Mesenchymal stem cell (in vitro differentiated cells and primary cell): ENCODE data around the gene NOC2L.

Source experiments
- DNase-seq: peaks from one replicate; pipeline ENCODE4 v3.0.0-alpha.2; 2013
- H2AFZ ChIP-seq: one replicate; pipeline ENCODE4 v1.6.1; 2013; ENCODE audit warnings: low read depth, mild to moderate bottlenecking, control low read depth, inconsistent platforms, low read length, moderate library complexity
- H2AK5ac ChIP-seq: 2 replicates; pipeline ENCODE4 v1.6.1; 2013; ENCODE audit warnings: low read length, moderate library complexity, mild to moderate bottlenecking, inconsistent platforms; ENCODE audit not compliant: severe bottlenecking
- H2BK120ac ChIP-seq: one replicate; pipeline ENCODE4 v1.6.1; 2013; ENCODE audit warnings: low read depth, mild to moderate bottlenecking, inconsistent platforms, low read length, moderate library complexity
- H2BK12ac ChIP-seq, 2 experiments: one replicate each; pipeline ENCODE4 v1.6.1; 2013; ENCODE audit warnings: inconsistent platforms in 2 of 2, low read length in 2 of 2, mild to moderate bottlenecking in 2 of 2, moderate library complexity in 2 of 2, control low read depth in 1 of 2
- H2BK15ac ChIP-seq: one replicate; pipeline ENCODE4 v1.6.1; 2013; ENCODE audit warnings: mild to moderate bottlenecking, low read depth, inconsistent platforms; ENCODE audit not compliant: poor library complexity, severe bottlenecking
- H2BK5ac ChIP-seq: 2 replicates; pipeline ENCODE4 v1.6.1; 2013; ENCODE audit warnings: low read depth, mild to moderate bottlenecking, low read length, control low read depth, inconsistent platforms; ENCODE audit not compliant: poor library complexity, severe bottlenecking
- H3K14ac ChIP-seq, 2 experiments: one replicate each; pipeline ENCODE4 v1.6.1; 2013; ENCODE audit warnings: inconsistent platforms in 2 of 2, low read length in 2 of 2, control low read depth in 1 of 2, mild to moderate bottlenecking in 1 of 2, moderate library complexity in 1 of 2
- H3K18ac ChIP-seq, 2 experiments: one replicate each; pipeline ENCODE4 v1.6.1; 2013; ENCODE audit warnings: inconsistent platforms in 2 of 2, low read length in 2 of 2, control low read depth in 1 of 2, low read depth in 1 of 2, mild to moderate bottlenecking in 1 of 2
- H3K23ac ChIP-seq, 2 experiments: one replicate each; pipeline ENCODE4 v1.6.1; 2013; ENCODE audit warnings: inconsistent platforms in 2 of 2, low read length in 2 of 2, mild to moderate bottlenecking in 2 of 2, moderate library complexity in 2 of 2, control low read depth in 1 of 2
- H3K27ac ChIP-seq: 2 replicates; pipeline ENCODE4 v1.5.1; 2013; ENCODE audit warnings: mild to moderate bottlenecking, moderate library complexity, low read length, control low read depth, inconsistent platforms; ENCODE audit not compliant: poor library complexity, severe bottlenecking
- H3K27me3 ChIP-seq, 2 experiments: 2 replicates each; pipeline versions ENCODE4 v1.6.1 to v1.7.0; 2013; ENCODE audit warnings: low read length in 2 of 2, mild to moderate bottlenecking in 2 of 2, moderate library complexity in 2 of 2, control low read depth in 1 of 2, inconsistent platforms in 1 of 2; ENCODE audit not compliant: control insufficient read depth in 1 of 2, insufficient read depth in 1 of 2
- H3K36me3 ChIP-seq, 2 experiments: 2 replicates each; pipeline versions ENCODE4 v1.6.1 to v1.7.0; 2013; ENCODE audit warnings: low read length in 2 of 2, control low read depth in 1 of 2, inconsistent platforms in 1 of 2, low read depth in 1 of 2, mild to moderate bottlenecking in 1 of 2; ENCODE audit not compliant: insufficient read depth in 2 of 2, control insufficient read depth in 1 of 2
- H3K4ac ChIP-seq, 2 experiments: one replicate each; pipeline ENCODE4 v1.6.1; 2013; ENCODE audit warnings: inconsistent platforms in 2 of 2, low read length in 2 of 2, mild to moderate bottlenecking in 2 of 2, moderate library complexity in 2 of 2, control low read depth in 1 of 2, low read depth in 1 of 2
- H3K4me1 ChIP-seq: 2 replicates; pipeline ENCODE4 v1.6.1; 2013; ENCODE audit warnings: low read depth, low read length, control low read depth; ENCODE audit not compliant: control insufficient read depth, insufficient read depth
- H3K4me2 ChIP-seq: 2 replicates; pipeline ENCODE4 v1.6.1; 2013; ENCODE audit warnings: low read length, mild to moderate bottlenecking, inconsistent platforms; ENCODE audit not compliant: poor library complexity, severe bottlenecking
- H3K4me3 ChIP-seq, 2 experiments: 2 replicates each; pipeline versions ENCODE4 v1.5.1 to v1.7.0; 2013; ENCODE audit warnings: low read length in 2 of 2, mild to moderate bottlenecking in 2 of 2, control low read depth in 1 of 2, low read depth in 1 of 2; ENCODE audit not compliant: insufficient read depth in 1 of 2
- H3K79me1 ChIP-seq: replicated peaks from 2 replicates; pipeline ENCODE4 v1.6.1; 2013; ENCODE audit warnings: mild to moderate bottlenecking, control low read depth, low read length, inconsistent platforms; ENCODE audit not compliant: poor library complexity, severe bottlenecking
- H3K9ac ChIP-seq: 2 replicates; pipeline ENCODE4 v1.7.0; 2013; ENCODE audit warnings: mild to moderate bottlenecking, low read length, moderate library complexity
- H3K9me3 ChIP-seq: 2 replicates; pipeline ENCODE4 v1.7.0; 2013; ENCODE audit warnings: mild to moderate bottlenecking, low read length; ENCODE audit not compliant: control insufficient read depth
- H4K8ac ChIP-seq: one replicate; pipeline ENCODE4 v1.6.1; 2013; ENCODE audit warnings: inconsistent platforms, mild to moderate bottlenecking, low read length, moderate library complexity
- H4K91ac ChIP-seq: one replicate; pipeline ENCODE4 v1.6.1; 2013; ENCODE audit warnings: mild to moderate bottlenecking, low read length, inconsistent platforms
- WGBS: methylation state at CpG from one replicate; pipeline ENCODE4 v1.1.7; 2013; ENCODE audit warnings: mixed read lengths; 5-methylcytosine and 5-hydroxymethylcytosine counted together

NOC2L gene

DNA sequence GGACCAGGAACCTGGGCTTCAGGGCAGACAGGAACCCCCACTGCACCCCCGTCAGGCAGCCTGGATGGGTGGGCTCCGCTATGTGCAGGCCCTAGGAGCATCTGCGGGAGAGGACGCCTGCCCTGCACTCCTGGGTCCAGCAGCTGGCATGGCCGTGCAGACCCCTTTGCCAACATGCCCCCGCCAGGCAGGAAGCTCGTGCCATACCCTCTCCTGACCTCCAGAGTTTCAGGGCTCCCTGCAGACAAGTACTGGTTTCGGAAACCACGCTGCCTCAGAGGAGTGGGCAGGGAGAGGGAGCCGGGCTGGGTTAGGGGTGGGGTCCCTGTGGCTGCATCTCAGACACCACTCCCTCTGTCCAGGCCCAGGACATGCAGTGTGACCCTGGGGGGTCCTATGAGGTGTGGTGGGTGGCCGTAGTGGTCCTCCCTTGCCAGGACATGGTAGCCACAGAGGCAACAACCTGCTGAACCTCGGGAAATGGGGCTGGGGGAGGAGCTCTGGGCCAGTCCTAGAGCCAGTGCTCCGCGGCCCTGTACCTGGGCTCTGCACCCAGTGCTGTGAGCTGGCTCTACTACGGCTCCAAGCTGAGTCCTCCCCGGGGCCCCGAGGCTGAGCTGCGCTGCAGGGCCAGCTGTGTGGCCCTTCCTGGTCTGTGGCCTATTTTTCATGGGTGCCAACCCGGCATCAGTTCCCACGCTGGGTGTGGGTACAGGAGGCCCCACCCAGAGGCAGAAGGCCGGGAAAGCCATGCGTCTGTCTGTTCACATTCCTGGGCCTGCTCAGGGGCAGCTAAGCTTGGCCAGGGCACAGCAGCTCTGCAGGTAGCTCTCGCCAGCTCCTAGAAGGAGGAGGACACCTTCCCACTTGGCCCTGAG is 8.6 kb upstream of the NOC2L start:
- Histone ChIP-seq H3K27ac (no peak overlapping the region), H3K4me3 (peak overlapping the region in 1 of 2 experiments; percentile 85), H4K91ac (no peak overlapping the region), H3K4ac (no peak overlapping the region), H3K23ac (no peak overlapping the region), H3K9ac (no peak overlapping the region), H2BK120ac (no peak overlapping the region), H2BK12ac (no peak overlapping the region), H3K9me3 (no peaks in the 10 kb centered on the region), H3K79me1 (peaks cover 9% of the 10 kb centered on the region), H2BK15ac (no peak overlapping the region), H3K27me3 (peaks cover 0 to 52% of the 10 kb centered on the region in 2 experiments), H3K4me1 (peaks cover 22% of the 10 kb centered on the region), H3K14ac (no peak overlapping the region), H2BK5ac (no peak overlapping the region), H3K4me2 (peak overlapping the region; percentile 92), H2AK5ac (no peak overlapping the region), H3K36me3 (peaks cover 10 to 33% of the 10 kb centered on the region in 2 experiments), H3K18ac (no peak overlapping the region), H4K8ac (no peak overlapping the region), H2AFZ (no peak overlapping the region)
- DNase-seq, result no peak
- WGBS, result 85% methylated on average over 23 of the region's 23 CpGs

DNA sequence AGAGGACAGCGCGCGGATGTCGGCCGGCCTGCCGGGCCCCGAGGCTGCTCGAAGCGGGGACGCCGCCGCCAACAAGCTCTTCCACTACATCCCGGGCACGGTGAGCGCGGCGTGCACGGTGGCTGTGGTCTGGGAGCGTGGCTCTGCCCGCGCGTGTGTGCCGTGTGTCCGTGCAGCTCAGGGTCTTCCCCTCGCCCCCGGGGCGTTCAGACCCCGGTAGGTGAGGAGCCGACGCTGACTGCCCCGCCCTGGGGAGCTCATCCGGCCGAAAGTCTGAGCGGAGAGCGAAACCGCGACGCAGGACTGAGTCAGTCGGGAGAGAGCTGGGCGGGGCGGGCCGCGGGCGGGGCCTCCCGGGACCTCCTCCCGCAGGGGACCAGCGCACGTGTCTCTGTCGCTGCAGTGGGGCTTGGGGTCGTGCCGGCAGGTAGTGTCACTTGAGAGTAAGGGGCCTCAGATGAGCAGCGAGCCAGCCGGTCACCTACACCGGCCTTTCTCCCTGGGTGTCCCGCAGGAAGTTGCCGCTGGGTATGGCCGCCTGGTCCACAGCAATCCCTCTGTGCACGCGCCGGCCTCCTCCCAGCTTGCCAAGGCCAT is 7.7 kb upstream of the NOC2L start:
- H3K9me3 ChIP-seq, result no peaks in the 10 kb centered on the region
- H4K91ac ChIP-seq, result peak overlapping the region; percentile 90
- H3K18ac ChIP-seq, result peak overlapping the region; percentile 78 to 96
- H3K4me1 ChIP-seq, result peaks cover 22% of the 10 kb centered on the region
- H2BK5ac ChIP-seq, result peak overlapping the region; percentile 58
- no peak overlapping the region for H3K27ac ChIP-seq
- peaks cover 0 to 46% of the 10 kb centered on the region in 2 experiments for H3K27me3 ChIP-seq
- H2BK120ac ChIP-seq, result peak overlapping the region; percentile 2
- H2AK5ac ChIP-seq, result no peak overlapping the region
- H3K14ac ChIP-seq, result peak overlapping the region in 1 of 2 experiments; percentile 97
- no peak overlapping the region for H2BK15ac ChIP-seq
- peak overlapping the region; percentile 92 for H3K4me2 ChIP-seq
- peak overlapping the region; percentile 24 to 77 for H3K4ac ChIP-seq
- 3% methylated on average over 43 of the region's 60 CpGs for WGBS
- peak overlapping the region in 1 of 2 experiments; percentile 79 for H2BK12ac ChIP-seq
- H3K36me3 ChIP-seq, result peaks cover 13 to 39% of the 10 kb centered on the region in 2 experiments
- peak overlapping the region; percentile 66 to 85 for H3K4me3 ChIP-seq
- peak overlapping the region; percentile 70 for H3K9ac ChIP-seq
- peak overlapping the region; percentile 66 for H4K8ac ChIP-seq
- peaks cover 9% of the 10 kb centered on the region for H3K79me1 ChIP-seq
- H2AFZ ChIP-seq, result peak overlapping the region; percentile 72
- DNase-seq, result peak; percentile 74
- peak overlapping the region in 1 of 2 experiments; percentile 97 for H3K23ac ChIP-seq

DNA sequence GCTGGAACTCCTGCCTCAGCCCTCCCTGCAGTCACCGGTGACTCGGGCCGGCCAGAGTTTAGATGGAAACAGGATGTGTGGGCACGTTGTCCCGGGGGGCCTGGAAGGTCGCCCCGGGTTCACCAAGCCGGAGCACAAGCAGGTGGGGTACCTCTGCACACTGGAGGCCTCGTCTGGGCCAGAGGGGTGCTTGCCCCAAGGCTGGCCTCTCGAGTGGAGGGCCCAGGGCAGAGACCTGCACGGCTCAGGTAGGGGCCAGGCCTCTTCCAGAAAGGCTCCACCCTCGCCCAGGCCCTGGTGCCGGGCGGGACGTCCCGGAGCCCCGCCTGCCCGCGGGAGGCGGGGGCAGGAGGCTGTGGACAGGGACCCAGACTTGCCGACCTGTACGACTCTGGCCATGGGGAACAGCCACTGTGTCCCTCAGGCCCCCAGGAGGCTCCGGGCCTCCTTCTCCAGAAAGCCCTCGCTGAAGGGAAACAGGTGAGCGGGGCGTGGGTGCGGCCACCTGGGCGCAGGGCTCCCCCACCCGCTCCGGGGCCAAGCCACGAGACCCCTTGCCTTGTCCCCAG is 7.2 kb upstream of the NOC2L start, which contains the start of gene PLEKHN1:
Gene PLEKHN1, plus strand, starts transcription at position 348 of the 569 bp plus-strand sequence. Its CDS starts 50 bp downstream, at position 398.
- Histone ChIP-seq H4K8ac (peak within 1 kb of the TSS; percentile 66), H3K36me3 (peaks cover 13 to 44% of the 10 kb centered on the region in 2 experiments), H3K23ac (peak within 1 kb of the TSS in 1 of 2 experiments; percentile 97), H3K79me1 (peaks cover 14% of the 10 kb centered on the region), H2BK120ac (peak within 1 kb of the TSS; percentile 2), H3K4me3 (peak within 1 kb of the TSS; percentile 66 to 85), H3K9me3 (no peaks in the 10 kb centered on the region), H3K18ac (peak within 1 kb of the TSS; percentile 78 to 96), H2AFZ (peak within 1 kb of the TSS; percentile 72), H2BK5ac (peak within 1 kb of the TSS; percentile 58), H3K14ac (peak within 1 kb of the TSS in 1 of 2 experiments; percentile 97), H3K27ac (no peak within 1 kb of the TSS), H2BK15ac (no peak within 1 kb of the TSS), H2AK5ac (no peak within 1 kb of the TSS), H3K4ac (peak within 1 kb of the TSS; percentile 24 to 77), H3K4me1 (peaks cover 28% of the 10 kb centered on the region), H4K91ac (peak within 1 kb of the TSS; percentile 90), H3K27me3 (peaks cover 0 to 40% of the 10 kb centered on the region in 2 experiments), H3K4me2 (peak within 1 kb of the TSS; percentile 92), H3K9ac (peak within 1 kb of the TSS; percentile 70), H2BK12ac (peak within 1 kb of the TSS in 1 of 2 experiments; percentile 79)
- DNase-seq, result peak; percentile 50
- WGBS, result 5% methylated on average over 30 of the region's 31 CpGs
